Measurements from ENCODE around the gene ZNF319.
"Not testable (repeated sequence)": the region's sequence is repeated elsewhere in the genome, so short reads cannot be mapped to it uniquely, and the experiment has no call there.

Gene ZNF319

DNA sequence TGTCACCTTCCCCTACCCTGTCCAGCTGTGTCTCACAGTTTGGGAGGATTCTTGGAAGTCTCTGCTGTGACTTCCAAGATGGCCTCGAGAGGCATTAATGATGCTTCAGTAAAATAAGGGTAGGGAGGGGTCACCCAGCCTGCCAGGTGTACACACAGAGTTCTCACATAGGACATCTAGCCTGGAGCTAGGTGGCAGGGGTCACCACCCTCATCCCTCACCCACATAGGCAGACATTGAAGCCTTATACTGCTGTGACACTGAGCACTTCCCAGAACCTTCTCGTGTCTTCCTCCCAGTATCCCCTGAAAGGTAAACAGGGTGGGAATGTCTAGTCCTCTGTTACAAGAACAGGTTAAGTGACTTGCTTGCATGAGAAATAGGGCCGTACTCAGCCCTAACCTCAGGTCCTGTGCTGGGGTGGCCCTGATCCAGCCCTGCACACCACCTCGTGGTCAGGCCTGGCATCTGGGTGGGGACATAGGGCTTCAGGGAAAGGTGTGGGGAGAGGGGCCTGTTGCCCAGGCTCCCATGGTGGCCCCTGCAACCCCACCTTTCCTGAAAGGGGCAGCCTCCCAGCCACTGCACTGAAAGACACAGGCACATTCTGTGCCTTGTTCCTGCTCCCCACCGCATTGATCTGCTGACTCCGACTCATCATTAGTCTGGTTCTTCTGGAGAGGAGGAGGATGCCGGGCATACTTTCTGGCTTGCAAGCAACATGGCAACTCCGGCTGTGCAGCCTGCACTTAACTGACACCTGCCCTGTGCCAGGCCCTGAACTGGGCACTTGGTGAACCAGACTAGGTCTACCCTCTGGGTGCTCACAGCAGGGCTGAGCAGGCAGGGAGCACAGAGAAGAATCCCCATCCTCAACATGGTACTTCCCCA lies 21.4 kb upstream of the ZNF319 start:
- DNase-seq (ENCODE audit: low read depth in 2 of 2): no peak

GRCh38 chr16:58020628-58021521 lies 20.4 kb upstream of the ZNF319 start:
- DNase-seq (ENCODE audit: low read depth in 2 of 2): no peak

DNA sequence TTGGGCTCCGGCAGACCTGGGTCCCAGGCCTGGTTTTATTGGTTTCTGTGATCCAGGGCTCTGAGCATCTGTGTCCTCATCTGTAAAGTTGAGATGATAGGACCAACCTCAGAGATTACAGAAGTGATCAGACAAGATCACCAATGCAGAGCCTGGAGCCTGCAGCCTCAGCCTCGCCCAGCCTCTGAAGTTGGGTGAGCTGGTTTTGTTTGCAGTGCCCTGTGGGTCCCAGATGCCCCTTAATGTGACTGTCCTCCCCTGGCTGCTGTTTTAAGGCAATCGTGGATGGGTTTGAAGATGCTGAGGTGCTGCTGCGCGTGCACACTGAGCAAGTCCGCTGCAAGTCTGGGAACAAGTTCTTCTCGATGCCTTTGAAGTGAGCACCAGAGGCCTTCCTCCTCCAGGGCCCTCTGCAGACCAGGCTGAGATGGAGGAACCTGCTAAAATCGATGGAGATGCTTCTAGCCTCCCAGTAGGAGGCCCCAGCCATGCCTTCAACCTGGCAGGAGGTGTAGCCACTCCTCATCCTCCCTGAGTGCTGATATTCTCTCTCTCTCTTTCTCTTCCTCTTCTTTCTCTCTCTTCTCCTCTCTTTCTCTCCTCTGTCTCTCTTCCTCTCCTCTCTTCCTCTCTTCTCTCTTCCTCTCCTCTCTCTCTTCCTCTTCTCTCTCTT lies 19.5 kb upstream of the ZNF319 start:
- no peak for DNase-seq (ENCODE audit: low read depth in 2 of 2)

DNA sequence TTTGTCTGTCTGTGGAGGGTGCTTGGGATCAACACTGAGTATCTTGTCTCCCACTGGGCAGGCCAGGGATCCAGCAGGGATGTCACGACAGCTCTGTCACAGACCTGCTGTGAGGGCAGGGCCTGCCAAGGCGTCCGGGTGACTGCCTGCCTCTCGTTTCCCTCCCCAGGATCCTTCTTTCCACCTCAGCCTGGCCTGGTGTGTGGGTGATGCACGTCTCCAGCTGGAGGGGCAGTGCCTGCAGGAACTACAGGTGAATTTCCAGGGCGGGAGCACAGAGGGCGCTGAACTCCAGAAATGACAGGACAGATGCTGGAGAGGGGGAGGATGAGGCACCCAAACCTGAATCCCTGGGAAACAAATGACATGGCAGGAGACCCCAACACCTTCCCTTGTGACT lies 18.3 kb upstream of the ZNF319 start:
- no peak for DNase-seq (ENCODE audit: low read depth in 2 of 2)

- no peak for DNase-seq (ENCODE audit: low read depth in 2 of 2)
These were observed 16.5 kb upstream of the ZNF319 start for GRCh38 chr16:58016840-58017446.

DNA sequence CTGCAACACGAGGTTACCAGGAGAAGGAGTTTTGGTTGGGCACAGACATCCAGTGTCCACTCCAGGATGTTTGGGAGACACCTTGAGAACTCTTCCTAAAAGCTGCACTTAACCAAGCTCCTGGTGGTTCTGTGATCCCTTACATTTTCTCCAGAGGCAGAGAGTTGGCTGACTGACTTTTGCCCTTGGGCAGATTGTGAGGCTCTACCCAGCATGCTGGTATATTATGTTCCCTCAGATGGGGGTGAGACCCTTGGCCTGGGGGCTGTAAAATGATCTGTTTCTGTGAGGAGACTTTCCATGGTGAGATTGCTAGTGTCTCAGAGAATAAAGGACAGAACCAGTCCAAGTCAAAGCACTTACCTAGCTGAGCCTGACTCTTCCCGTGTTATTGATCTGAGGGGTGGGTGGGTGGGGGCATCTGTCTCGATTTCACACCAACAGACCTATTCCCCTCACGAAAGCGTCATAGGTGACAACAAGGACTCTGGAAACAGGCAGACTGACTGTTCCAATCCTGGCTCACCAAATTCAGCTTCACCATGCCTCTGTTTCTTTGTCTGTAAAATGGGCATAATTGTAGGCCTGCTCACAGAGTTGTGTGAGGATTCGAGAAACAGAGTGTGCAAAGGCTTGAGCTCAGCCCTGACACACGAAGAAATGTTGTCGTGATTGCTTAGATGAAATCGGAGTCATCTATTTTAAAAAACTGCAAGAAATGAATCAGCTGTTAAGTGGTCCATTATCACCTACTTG lies 12.9 kb upstream of the ZNF319 start:
- no peak for DNase-seq (ENCODE audit: low read depth in 2 of 2)

DNA sequence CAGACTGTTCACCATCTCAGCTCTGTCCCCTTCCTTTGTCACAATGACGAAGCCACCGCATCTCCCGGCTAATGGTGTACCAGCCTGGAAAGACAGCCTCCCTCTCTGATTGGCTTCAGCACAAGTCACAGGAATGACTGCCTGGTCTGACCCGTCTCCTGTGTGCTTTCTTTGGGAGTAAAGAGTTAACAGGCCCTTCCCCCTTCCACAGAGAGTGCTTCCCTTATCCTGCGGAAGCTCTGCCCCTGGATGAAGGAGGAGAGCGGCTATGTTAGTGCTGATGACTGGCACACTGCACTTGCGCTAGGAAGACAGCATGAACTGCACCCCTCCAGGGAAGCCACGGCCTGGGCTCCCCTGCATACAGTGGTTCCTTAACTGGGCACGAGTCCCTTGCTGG lies 12.0 kb upstream of the ZNF319 start:
- DNase-seq (ENCODE audit: low read depth in 2 of 2): no peak

GRCh38 chr16:58011652-58012051 lies 11.2 kb upstream of the ZNF319 start:
- DNase-seq (ENCODE audit: low read depth in 2 of 2): no peak

DNA sequence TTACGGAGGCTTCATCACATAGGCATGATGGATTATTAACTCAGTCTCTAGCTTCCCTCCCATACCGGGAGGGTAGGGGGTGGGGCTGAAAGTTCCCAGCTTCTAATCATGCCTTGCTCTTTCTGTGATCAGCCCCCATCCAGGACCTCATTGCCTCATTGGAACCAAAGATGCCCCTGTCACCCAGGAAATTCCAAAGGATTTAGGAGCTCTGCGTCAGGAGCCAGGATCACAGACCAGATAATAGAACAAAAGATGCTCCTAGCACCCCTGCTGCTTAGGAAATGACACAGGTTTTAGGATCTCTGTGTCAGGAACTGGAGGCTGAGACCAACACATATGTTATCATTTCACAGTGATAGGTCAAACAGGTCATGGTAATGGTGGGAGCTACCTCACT lies 10.4 kb upstream of the ZNF319 start:
- no peak for DNase-seq (ENCODE audit: low read depth in 2 of 2)

- DNase-seq (ENCODE audit: low read depth in 2 of 2): no peak
These were observed 9.5 kb upstream of the ZNF319 start for GRCh38 chr16:58009856-58010416.

DNA sequence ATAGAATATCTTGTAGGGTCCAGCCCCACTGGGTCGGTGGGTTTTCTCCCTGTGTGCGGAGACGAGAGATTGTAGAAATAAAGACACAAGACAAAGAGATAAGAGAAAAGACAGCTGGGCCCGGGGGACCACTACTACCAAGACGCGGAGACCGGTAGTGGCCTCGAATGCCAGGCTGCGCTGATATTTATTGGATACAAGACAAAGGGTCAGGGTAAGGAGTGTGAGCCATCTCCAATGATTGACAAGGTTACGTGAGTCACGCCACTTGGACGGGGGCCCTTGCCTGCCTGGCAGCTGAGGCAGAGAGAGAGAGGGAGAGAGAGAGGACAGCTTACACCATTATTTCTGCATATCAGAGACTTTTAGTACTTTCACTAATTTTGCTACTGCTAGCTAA lies 4.3 kb upstream of the ZNF319 start:
- not testable (repeated sequence) for DNase-seq (ENCODE audit: low read depth in 2 of 2)

- no peak for DNase-seq (ENCODE audit: low read depth in 2 of 2)
These were observed 2.5 kb upstream of the ZNF319 start for GRCh38 chr16:58002936-58003335.

GRCh38 chr16:58002416-58002800 lies 1.9 kb upstream of the ZNF319 start:
- DNase-seq (ENCODE audit: low read depth in 2 of 2): no peak

DNA sequence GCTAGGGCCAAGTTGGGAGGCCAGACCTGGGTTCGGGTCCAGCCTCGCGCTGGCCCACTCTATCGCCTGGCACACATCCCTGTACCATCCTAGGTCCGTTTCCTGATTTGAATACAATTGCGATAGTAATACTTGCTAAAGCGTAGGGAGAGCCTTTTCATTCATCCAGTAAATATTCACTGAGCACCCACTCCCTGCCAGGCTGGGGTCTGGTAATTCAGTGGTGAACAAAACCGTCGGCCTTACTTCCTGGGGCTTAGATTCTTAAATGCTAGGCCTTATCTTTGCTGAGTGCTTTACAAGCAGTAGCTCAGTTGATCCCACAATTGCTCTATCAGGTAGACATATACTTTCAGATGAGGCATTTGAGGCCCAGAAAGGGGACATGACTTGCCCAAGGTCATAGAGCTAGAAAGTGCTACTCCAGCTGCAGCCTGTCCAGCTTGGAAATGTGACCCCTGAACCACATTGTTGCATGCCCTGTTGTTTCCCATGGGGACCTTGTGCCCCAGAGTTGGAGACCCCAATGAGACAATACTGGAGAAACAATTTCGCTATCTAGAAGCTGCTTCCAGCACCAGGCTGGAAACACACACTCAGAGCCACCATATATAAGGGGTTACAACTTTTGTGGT lies 1.4 kb upstream of the ZNF319 start:
- no peak for DNase-seq (ENCODE audit: low read depth in 2 of 2)

GRCh38 chr16:58000706-58001676 lies 519 bp upstream of the ZNF319 start, which contains the start of gene USB1:
Gene USB1, plus strand, starts transcription at chr16:58001407. Its CDS starts 77 bp downstream, at chr16:58001484.
- DNase-seq (ENCODE audit: low read depth in 2 of 2): peak; percentile 51 to 70

- no peak for DNase-seq (ENCODE audit: low read depth in 2 of 2)
These were observed 1.0 kb downstream of the ZNF319 start for GRCh38 chr16:57999366-57999970.

GRCh38 chr16:57998992-57999365 lies 1.5 kb downstream of the ZNF319 start:
- no peak for DNase-seq (ENCODE audit: low read depth in 2 of 2)

GRCh38 chr16:57998486-57998885 lies 2.0 kb downstream of the ZNF319 start:
- DNase-seq (ENCODE audit: low read depth in 2 of 2): peak in 1 of 2 donors; percentile 29

Data from stimulated activated CD8-positive, alpha-beta memory T cell treated with anti-CD3 and anti-CD28 coated beads, Interleukin-15, amount 100 ng/mL, for 4 hours (primary cell).